Ammon's horn (tissue), 1 donor: ENCODE measurements around the gene IRAK1BP1.
"Not testable (repeated sequence)": the region's sequence is repeated elsewhere in the genome, so short reads cannot be mapped to it uniquely, and the experiment has no call there.

ENCODE experiments used
- DNase-seq: peaks from one replicate; pipeline ENCODE4 v3.0.0-alpha.2; 2016; ENCODE audit warnings: low spot score

IRAK1BP1 gene

GRCh38 chr6:78889901-78890300 lies 22.6 kb downstream of the IRAK1BP1 start:
- DNase-seq = not testable (repeated sequence)

- no peak for DNase-seq
These were observed 28.9 kb downstream of the IRAK1BP1 start for GRCh38 chr6:78896227-78896626.

GRCh38 chr6:78908621-78909020 lies 41.3 kb downstream of the IRAK1BP1 start:
- DNase-seq = no peak

DNA sequence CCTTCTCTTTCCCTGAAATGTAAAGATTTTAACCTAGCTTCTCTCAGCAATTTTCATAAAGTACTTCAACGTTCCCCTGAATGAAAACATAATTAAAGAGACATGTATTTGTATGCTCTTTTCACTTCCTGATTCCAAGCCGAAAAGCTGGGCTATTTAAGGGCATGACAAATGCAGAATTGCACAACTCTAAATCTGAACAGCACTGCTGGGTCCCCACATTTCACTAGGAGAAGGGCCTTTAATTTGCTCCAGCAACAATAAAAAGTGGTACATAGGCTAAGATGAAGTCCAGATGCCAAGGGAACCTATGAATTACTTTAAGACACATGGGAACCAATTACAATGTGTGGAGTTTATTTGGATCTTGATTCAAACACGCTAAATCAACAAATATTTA lies 42.0 kb downstream of the IRAK1BP1 start:
- peak; percentile 27 for DNase-seq

GRCh38 chr6:78910010-78910409 lies 42.7 kb downstream of the IRAK1BP1 start:
- DNase-seq = no peak

GRCh38 chr6:78910591-78911171 lies 43.3 kb downstream of the IRAK1BP1 start:
- DNase-seq = peak; percentile 5

DNA sequence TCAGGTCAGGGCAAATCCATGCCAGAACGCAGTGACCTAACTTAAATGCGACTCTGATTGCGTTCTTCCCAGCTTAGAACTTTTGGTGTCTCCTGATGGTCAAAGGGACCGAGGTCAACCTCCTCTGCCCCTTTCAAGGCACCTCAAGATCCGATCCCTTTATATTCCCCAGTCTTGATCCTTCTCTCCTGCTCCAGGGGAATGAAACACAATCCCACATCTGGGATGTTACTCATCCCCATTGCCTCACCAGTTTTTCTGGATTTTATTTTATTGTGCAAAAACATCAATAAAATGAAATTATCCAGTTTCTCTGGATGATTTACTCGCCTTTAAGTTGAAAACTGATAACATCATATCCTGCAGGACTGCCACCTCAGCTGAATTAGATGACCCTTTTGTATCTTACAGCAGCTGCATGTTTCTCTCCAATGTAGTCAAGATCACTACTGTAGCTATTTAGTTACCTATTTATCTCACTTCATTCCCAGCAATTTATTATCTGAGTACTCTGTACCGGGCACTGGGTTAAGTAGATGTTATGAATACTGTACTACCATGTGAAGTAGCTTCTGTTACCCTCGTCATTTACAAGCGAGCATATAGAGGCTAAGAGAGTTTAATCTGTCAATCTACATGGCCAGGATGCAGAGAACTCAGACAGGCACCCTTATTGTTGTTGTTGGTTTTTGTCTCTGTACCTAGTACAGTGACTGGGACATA lies 44.0 kb downstream of the IRAK1BP1 start:
- no peak for DNase-seq

GRCh38 chr6:78916411-78916810 lies 49.1 kb downstream of the IRAK1BP1 start:
- no peak for DNase-seq

- DNase-seq = no peak
These were observed 50.4 kb downstream of the IRAK1BP1 start for GRCh38 chr6:78917788-78918187.

DNA sequence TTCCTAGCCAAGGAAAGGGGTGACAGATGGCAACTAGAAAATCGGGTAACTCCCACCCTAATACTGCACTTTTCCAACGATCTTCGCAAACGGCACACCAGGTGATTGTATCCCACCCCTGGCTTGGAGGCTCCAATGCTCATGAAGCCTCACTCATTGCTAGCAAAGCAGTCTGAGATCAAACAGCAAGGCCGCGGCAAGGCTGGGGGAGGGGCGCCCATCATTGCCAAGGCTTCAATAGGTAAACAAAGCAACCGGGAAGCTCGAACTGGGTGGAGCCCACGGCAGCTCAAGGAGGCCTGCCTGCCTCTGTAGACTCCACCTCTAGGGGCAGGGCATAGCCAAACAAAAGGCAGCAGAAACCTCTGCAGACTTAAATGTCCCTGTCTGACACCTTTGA lies 53.8 kb downstream of the IRAK1BP1 start:
- not testable (repeated sequence) for DNase-seq

DNA sequence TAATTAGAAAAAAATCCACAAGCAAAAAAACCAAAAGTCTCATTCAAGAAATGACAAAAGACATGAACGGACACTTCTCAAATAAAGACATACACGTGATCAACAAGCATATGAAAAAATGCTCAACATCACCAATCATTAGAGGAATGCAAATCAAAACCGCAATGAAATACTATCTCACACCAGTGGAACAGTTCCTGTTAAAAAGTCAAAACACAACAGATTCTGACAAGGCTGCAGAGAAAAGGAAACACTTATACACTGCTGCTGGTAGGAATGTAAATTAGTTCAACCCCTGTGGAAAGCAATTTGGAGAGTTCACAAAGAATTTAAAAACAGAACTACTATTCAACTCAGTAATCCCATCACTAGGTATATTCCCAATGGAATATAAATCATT lies 58.0 kb downstream of the IRAK1BP1 start:
- DNase-seq = no peak

- no peak for DNase-seq
These were observed 68.2 kb downstream of the IRAK1BP1 start for GRCh38 chr6:78935553-78935952.

GRCh38 chr6:78936515-78936914 lies 69.2 kb downstream of the IRAK1BP1 start:
- no peak for DNase-seq

GRCh38 chr6:78942446-78942845 lies 75.1 kb downstream of the IRAK1BP1 start:
- DNase-seq = no peak

DNA sequence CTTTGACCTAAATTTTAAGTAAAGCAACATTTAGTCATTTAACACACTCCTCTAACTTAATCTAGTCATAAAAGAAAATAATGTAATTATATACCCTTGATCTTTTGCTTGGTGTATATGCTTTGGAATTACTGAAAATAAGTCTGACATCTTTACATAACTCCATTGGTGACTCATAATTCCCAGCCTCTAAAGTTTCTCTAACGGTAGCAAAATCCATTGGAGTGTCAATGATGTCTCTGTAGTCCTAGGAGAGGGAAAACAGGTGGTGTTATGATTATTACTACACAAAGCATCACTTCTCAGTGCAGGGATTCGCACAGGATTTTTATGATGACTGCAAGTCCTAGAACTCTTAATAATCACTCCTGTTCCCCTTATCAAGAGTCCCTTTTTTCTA lies 80.2 kb downstream of the IRAK1BP1 start:
- no peak for DNase-seq

- DNase-seq = no peak
These were observed 80.6 kb downstream of the IRAK1BP1 start for GRCh38 chr6:78947962-78948361.

DNA sequence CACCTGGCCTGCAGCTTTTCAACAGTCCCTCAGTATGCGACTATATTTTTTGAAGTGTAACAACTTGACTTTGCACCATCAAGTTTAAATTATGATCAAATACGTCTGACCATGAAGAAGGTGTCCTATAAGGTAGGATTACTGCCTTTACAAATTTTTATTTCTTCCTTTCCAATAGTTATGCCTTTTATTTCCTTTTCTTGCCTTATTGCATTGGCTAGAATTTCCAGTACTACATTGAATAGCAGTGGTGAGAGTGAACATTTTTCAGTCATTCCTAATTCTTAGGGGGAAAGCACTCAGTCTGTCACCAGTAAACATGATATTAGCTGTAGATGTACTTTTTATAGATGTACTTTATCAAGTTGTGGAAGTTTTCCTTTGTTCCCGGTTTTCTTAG lies 81.4 kb downstream of the IRAK1BP1 start:
- no peak for DNase-seq

GRCh38 chr6:78952362-78952761 lies 85.0 kb downstream of the IRAK1BP1 start:
- no peak for DNase-seq
